Vagina (tissue), 2 donors: ENCODE data around the gene C4orf54. TPM values are rescaled to one million over a fixed set of nuclear protein-coding genes. Genes with fewer than 3 reads are reported as not detected.

Experiments
- DNase-seq, 2 donors: peaks; one replicate each; pipeline ENCODE4 v3.0.0-alpha.2; 2017; ENCODE audit errors: extremely low spot score in 2 of 2
- H3K27ac ChIP-seq: fragments of 200-600 bp; sonication (generic); one replicate; pipeline ENCODE4 v1.5.1; 2019
- H3K27me3 ChIP-seq: fragments of 200-600 bp; sonication (generic); one replicate; pipeline ENCODE4 v1.5.1; 2019
- H3K36me3 ChIP-seq, 2 donors: fragments of 200-600 bp; sonication (generic); one replicate each; pipeline ENCODE4 v1.5.1; 2017 to 2019
- H3K4me1 ChIP-seq: fragments of 200-600 bp; sonication (generic); one replicate; pipeline ENCODE4 v1.5.1; 2019
- H3K4me3 ChIP-seq, 2 donors: fragments of 200-600 bp; sonication (generic); 1 replicate in 1 of 2; 2 replicates in 1 of 2; pipeline ENCODE4 v1.5.1; 2016 to 2019
- H3K9me3 ChIP-seq: fragments of 200-600 bp; sonication (generic); one replicate; pipeline ENCODE4 v1.5.1; 2019
- CTCF ChIP-seq, 3 experiments: fragments of 450-650 bp in 2 of 3; fragments of 200-600 bp in 1 of 3; sonication (generic) in 1 of 3; IDR thresholded peaks; one replicate each; pipeline ENCODE4 v1.5.1; 2017 to 2019; ENCODE audit warnings: antibody characterized with exemption in 3 of 3, mild to moderate bottlenecking in 2 of 3, moderate library complexity in 2 of 3
- POLR2A ChIP-seq, 2 donors: fragments of 450-650 bp; IDR thresholded peaks; one replicate each; pipeline ENCODE4 v1.6.1; 2017; ENCODE audit warnings: antibody characterized with exemption in 2 of 2, mild to moderate bottlenecking in 2 of 2, moderate library complexity in 2 of 2
- POLR2AphosphoS5 ChIP-seq, 2 donors: sonication (generic); formaldehyde crosslinking; IDR thresholded peaks; one replicate each; pipeline ENCODE4 v1.9.0; 2017; ENCODE audit warnings: antibody characterized with exemption in 2 of 2, mild to moderate bottlenecking in 2 of 2, low read depth in 1 of 2; ENCODE audit not compliant: insufficient read depth in 1 of 2
- intact Hi-C: fragments of 100-400 bp; cut with DNase I; formaldehyde crosslinking; loops from one replicate; pipeline ENCODE4 v1.15.1; 2023
- total RNA-seq: library from RNA; depleted of rRNA; stranded (reverse); fragments of >200 nt; gene quantifications from one replicate; pipeline ENCODE4 v1.2.3, GENCODE V29; 2016

C4orf54 gene
- total RNA-seq, 1 donor from 2014 or later, result not detected

DNA sequence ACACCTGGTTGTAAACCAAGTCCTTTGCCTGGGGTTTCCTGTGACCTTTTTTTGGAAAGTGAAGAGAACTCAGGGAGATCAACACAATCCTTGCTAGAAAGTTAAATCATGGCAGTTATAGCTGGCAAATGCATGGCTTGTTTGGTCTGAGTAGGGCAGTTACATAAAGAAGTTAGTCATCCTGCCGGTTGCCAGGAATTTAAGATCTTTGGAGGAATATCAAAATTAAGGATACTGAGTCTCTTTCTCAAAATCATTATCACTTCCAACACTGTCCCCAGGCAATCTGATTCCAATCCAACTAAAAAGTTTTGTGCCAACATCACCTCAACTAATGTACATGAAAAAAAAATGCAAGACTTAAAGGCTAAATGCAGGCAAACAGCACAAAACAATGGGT, 40.3 kb downstream of the C4orf54 start:
- H3K4me1 ChIP-seq, result no peaks in the 10 kb centered on the region
- TF ChIP-seq POLR2A (IDR thresholded peaks at IDR 0.05) (no peak), POLR2AphosphoS5 (IDR thresholded peaks at IDR 0.05; ENCODE audit: insufficient read depth in 1 of 2, low read depth in 1 of 2) (no peak), CTCF (IDR thresholded peaks at IDR 0.05) (no peak)
- no peaks in the 10 kb centered on the region for H3K27me3 ChIP-seq
- H3K36me3 ChIP-seq, result no peaks in the 10 kb centered on the region
- intact Hi-C loops, result no loop called here
- no peaks in the 10 kb centered on the region for H3K9me3 ChIP-seq
- DNase-seq, result no peak
- no peak overlapping the region for H3K27ac ChIP-seq
- H3K4me3 ChIP-seq, result no peak overlapping the region

GRCh38 chr4:99615170-99615820, 42.3 kb downstream of the C4orf54 start:
- Histone ChIP-seq H3K27ac (no peak overlapping the region), H3K9me3 (no peaks in the 10 kb centered on the region)
- no peak for DNase-seq

GRCh38 chr4:99614491-99614890, 43.1 kb downstream of the C4orf54 start:
- DNase-seq, result no peak
- no peak for TF ChIP-seq POLR2A (IDR thresholded peaks at IDR 0.05)
- TF ChIP-seq CTCF (IDR thresholded peaks at IDR 0.05), result no peak
- TF ChIP-seq POLR2AphosphoS5 (IDR thresholded peaks at IDR 0.05; ENCODE audit: insufficient read depth in 1 of 2, low read depth in 1 of 2), result no peak
- intact Hi-C loops, result no loop called here
- Histone ChIP-seq H3K9me3 (no peaks in the 10 kb centered on the region), H3K36me3 (no peaks in the 10 kb centered on the region), H3K27me3 (no peaks in the 10 kb centered on the region), H3K4me1 (no peaks in the 10 kb centered on the region), H3K27ac (no peak overlapping the region), H3K4me3 (no peak overlapping the region)

More at GRCh38 chr4:99615170-99615820, 42.3 kb downstream of the C4orf54 start:
- intact Hi-C loops, result no loop called here
- no peaks in the 10 kb centered on the region for H3K36me3 ChIP-seq
- no peak overlapping the region for H3K4me3 ChIP-seq
- TF ChIP-seq POLR2A (IDR thresholded peaks at IDR 0.05), result no peak
- TF ChIP-seq POLR2AphosphoS5 (IDR thresholded peaks at IDR 0.05; ENCODE audit: insufficient read depth in 1 of 2, low read depth in 1 of 2), result no peak
- TF ChIP-seq CTCF (IDR thresholded peaks at IDR 0.05), result no peak
- no peaks in the 10 kb centered on the region for H3K27me3 ChIP-seq
- H3K4me1 ChIP-seq, result no peaks in the 10 kb centered on the region

DNA sequence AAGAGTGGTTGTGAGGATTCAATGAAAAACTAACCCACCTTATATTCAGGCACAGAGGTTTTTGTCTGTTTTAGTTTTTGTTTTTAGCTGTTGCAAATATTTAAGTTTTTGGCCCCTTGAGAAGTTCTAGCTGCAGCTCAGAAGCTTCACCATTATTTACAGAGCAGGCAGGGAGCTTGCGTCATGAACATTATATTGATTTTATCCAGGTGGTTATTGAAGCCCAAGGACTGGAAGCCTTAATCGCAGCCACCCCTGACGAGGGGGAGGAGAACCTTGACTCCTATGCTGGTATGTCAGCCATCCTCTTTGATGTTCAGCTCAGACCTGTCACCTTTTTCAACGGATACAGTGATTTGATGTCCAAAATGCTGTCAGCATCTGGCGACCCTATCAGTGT, 44.9 kb downstream of the C4orf54 start:
- no peak for DNase-seq
- Histone ChIP-seq H3K36me3 (no peaks in the 10 kb centered on the region), H3K27me3 (no peaks in the 10 kb centered on the region), H3K4me3 (no peak overlapping the region), H3K9me3 (no peaks in the 10 kb centered on the region), H3K27ac (no peak overlapping the region), H3K4me1 (no peaks in the 10 kb centered on the region)
- intact Hi-C loops, result no loop called here
- TF ChIP-seq POLR2A (IDR thresholded peaks at IDR 0.05), result no peak
- no peak for TF ChIP-seq CTCF (IDR thresholded peaks at IDR 0.05)
- TF ChIP-seq POLR2AphosphoS5 (IDR thresholded peaks at IDR 0.05; ENCODE audit: insufficient read depth in 1 of 2, low read depth in 1 of 2), result no peak

DNA sequence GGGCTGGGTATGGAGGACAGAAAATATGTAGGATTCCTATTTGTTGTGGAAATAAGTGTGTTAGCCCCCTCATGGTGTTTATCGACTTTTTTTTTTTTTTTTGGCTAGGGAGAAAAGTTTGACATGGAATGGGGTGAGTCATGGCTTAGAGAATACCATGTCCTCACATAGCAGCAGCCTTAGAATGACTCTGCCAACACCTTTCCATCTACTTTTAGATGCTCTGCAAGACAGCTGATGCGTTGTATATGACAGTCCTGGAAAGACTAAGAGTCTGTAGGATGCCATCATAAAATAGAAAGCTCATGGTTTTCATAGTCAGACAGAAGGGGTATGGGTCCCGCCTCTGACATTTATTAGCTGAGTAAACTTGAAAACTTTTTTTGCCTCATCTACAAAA, 45.3 kb downstream of the C4orf54 start:
- TF ChIP-seq CTCF (IDR thresholded peaks at IDR 0.05) (no peak), POLR2A (IDR thresholded peaks at IDR 0.05) (no peak), POLR2AphosphoS5 (IDR thresholded peaks at IDR 0.05; ENCODE audit: insufficient read depth in 1 of 2, low read depth in 1 of 2) (no peak)
- H3K9me3 ChIP-seq, result no peaks in the 10 kb centered on the region
- H3K4me1 ChIP-seq, result no peaks in the 10 kb centered on the region
- H3K27ac ChIP-seq, result no peak overlapping the region
- no peaks in the 10 kb centered on the region for H3K27me3 ChIP-seq
- H3K36me3 ChIP-seq, result no peaks in the 10 kb centered on the region
- intact Hi-C loops, result no loop called here
- H3K4me3 ChIP-seq, result no peak overlapping the region
- no peak for DNase-seq
